Right renal pelvis (tissue), 4 donors: ENCODE measurements around the gene RAB3B. TPM values are rescaled to one million over a fixed set of nuclear protein-coding genes. Genes with fewer than 3 reads are reported as not detected.
"Not testable (repeated sequence)": the region's sequence is repeated elsewhere in the genome, so short reads cannot be mapped to it uniquely, and the experiment has no call there.

Experiments
- DNase-seq, 4 donors: peaks; one replicate each; pipeline ENCODE4 v3.0.0-alpha.2; 2013; ENCODE audit warnings: low read depth in 4 of 4, low spot score in 3 of 4, missing footprints in 1 of 4
- polyA plus RNA-seq, 4 donors: library from polyadenylated mRNA; unstranded; fragments of 120-200 nt; gene quantifications; one replicate each; pipeline ENCODE4 v1.2.1, GENCODE V29; 2013; ENCODE audit not compliant: insufficient read length in 4 of 4

The RAB3B gene
- polyA plus RNA-seq, 4 donors: 4.4 to 5.7 (median 4.8) TPM

- DNase-seq: no peak
Observed at GRCh38 chr1:51924455-51924854, 66.0 kb downstream of the RAB3B start.

GRCh38 chr1:51922040-51922439, 68.5 kb downstream of the RAB3B start:
- no peak for DNase-seq

GRCh38 chr1:51920130-51920529, 70.4 kb downstream of the RAB3B start:
- no peak for DNase-seq

GRCh38 chr1:51919684-51920083, 70.8 kb downstream of the RAB3B start:
- DNase-seq: no peak

- DNase-seq: no peak
Observed at GRCh38 chr1:51916587-51917405, 73.7 kb downstream of the RAB3B start.

- no peak for DNase-seq
Observed at GRCh38 chr1:51915951-51916350, 74.5 kb downstream of the RAB3B start.

GRCh38 chr1:51912881-51913280, 77.6 kb downstream of the RAB3B start:
- DNase-seq: no peak

GRCh38 chr1:51910221-51911000, 80.1 kb downstream of the RAB3B start:
- peak in 2 of 4 donors; percentile 10 to 26 for DNase-seq

- DNase-seq: no peak
Observed at GRCh38 chr1:51908499-51908898, 82.0 kb downstream of the RAB3B start.

- DNase-seq: no peak
Observed at GRCh38 chr1:51907079-51907702, 83.3 kb downstream of the RAB3B start.

GRCh38 chr1:51906306-51907078, 84.0 kb downstream of the RAB3B start:
- no peak for DNase-seq

GRCh38 chr1:51902456-51902855, 88.0 kb downstream of the RAB3B start:
- no peak for DNase-seq

GRCh38 chr1:51901151-51901550, 89.3 kb downstream of the RAB3B start:
- no peak for DNase-seq

GRCh38 chr1:51899022-51899421, 91.5 kb downstream of the RAB3B start:
- DNase-seq: no peak

- DNase-seq: no peak
Observed at GRCh38 chr1:51898090-51898734, 92.3 kb downstream of the RAB3B start.

GRCh38 chr1:51897699-51898031, 92.8 kb downstream of the RAB3B start:
- DNase-seq: no peak

GRCh38 chr1:51894748-51895147, 95.8 kb downstream of the RAB3B start:
- DNase-seq: not testable (repeated sequence)

GRCh38 chr1:51878616-51879336, 111.7 kb downstream of the RAB3B start, which contains the start of gene NRDC:
NRDC (minus strand) TSS chr1:51878727; CDS start chr1:51878615, 112 bp downstream.
- DNase-seq: peak; percentile 99 to 100 (median 100)

- no peak for DNase-seq
Observed at GRCh38 chr1:51878308-51878615, 112.2 kb downstream of the RAB3B start.
